DMS 273 (cell line): ENCODE results near the gene RPS17.
A peak's percentile ranks its signal among the peaks of the same experiment; 100 is the strongest.

Experiments
- DNase-seq: peaks from one replicate; lab custom pipeline; 2025; ENCODE audit not compliant: unreplicated experiment; lab: John Stamatoyannopoulos, UW

RPS17 gene

GRCh38 chr15:82540055-82540983 is at the start of gene RPS17:
Gene RPS17 (minus strand): TSS chr15:82540457. CDS start chr15:82540428, 29 bp downstream.
- DNase-seq: no peak

- no peak for DNase-seq
Measured at GRCh38 chr15:82587805-82588204, 47.5 kb upstream of the RPS17 start.

- DNase-seq: peak; percentile 3
Measured at GRCh38 chr15:82585072-82585471, 44.8 kb upstream of the RPS17 start.

GRCh38 chr15:82580713-82581112 is 40.5 kb upstream of the RPS17 start:
- DNase-seq: no peak

- no peak for DNase-seq
Measured at GRCh38 chr15:82575335-82575734, 35.1 kb upstream of the RPS17 start.

- DNase-seq: peak; percentile 7
Measured at GRCh38 chr15:82572986-82573385, 32.7 kb upstream of the RPS17 start.

GRCh38 chr15:82572311-82572710 is 32.1 kb upstream of the RPS17 start:
- DNase-seq: peak; percentile 30

- DNase-seq: peak; percentile 85
Measured at GRCh38 chr15:82571722-82572222, 31.5 kb upstream of the RPS17 start.

GRCh38 chr15:82570721-82571508 is 30.7 kb upstream of the RPS17 start:
- DNase-seq: peak; percentile 59

- DNase-seq: no peak
Measured at GRCh38 chr15:82569834-82570233, 29.6 kb upstream of the RPS17 start.

- DNase-seq: no peak
Measured at GRCh38 chr15:82568986-82569385, 28.7 kb upstream of the RPS17 start.

- DNase-seq: no peak
Measured at GRCh38 chr15:82567661-82568060, 27.4 kb upstream of the RPS17 start.

GRCh38 chr15:82566690-82567089 is 26.4 kb upstream of the RPS17 start:
- DNase-seq: no peak

- DNase-seq: no peak
Measured at GRCh38 chr15:82558502-82558901, 18.2 kb upstream of the RPS17 start.

GRCh38 chr15:82556315-82557035 is 16.2 kb upstream of the RPS17 start:
- no peak for DNase-seq

- DNase-seq: no peak
Measured at GRCh38 chr15:82554849-82555248, 14.6 kb upstream of the RPS17 start.

GRCh38 chr15:82554351-82554750 is 14.1 kb upstream of the RPS17 start:
- DNase-seq: no peak

GRCh38 chr15:82553846-82554245 is 13.6 kb upstream of the RPS17 start:
- no peak for DNase-seq

GRCh38 chr15:82552861-82553260 is 12.6 kb upstream of the RPS17 start:
- no peak for DNase-seq

- no peak for DNase-seq
Measured at GRCh38 chr15:82551646-82552247, 11.5 kb upstream of the RPS17 start.

- DNase-seq: no peak
Measured at GRCh38 chr15:82549199-82549665, 9.0 kb upstream of the RPS17 start.
